Pons (tissue), 1 donor: ENCODE results near the gene TMEM92.
"Not testable (repeated sequence)": the region's sequence is repeated elsewhere in the genome, so short reads cannot be mapped to it uniquely, and the experiment has no call there.

Experiments used
- DNase-seq: peaks from one replicate; pipeline ENCODE4 v3.0.0-alpha.2; 2016; ENCODE audit warnings: low spot score

The TMEM92 gene

GRCh38 chr17:50262001-50262794 is 12.1 kb upstream of the TMEM92 start:
- no peak for DNase-seq

DNA sequence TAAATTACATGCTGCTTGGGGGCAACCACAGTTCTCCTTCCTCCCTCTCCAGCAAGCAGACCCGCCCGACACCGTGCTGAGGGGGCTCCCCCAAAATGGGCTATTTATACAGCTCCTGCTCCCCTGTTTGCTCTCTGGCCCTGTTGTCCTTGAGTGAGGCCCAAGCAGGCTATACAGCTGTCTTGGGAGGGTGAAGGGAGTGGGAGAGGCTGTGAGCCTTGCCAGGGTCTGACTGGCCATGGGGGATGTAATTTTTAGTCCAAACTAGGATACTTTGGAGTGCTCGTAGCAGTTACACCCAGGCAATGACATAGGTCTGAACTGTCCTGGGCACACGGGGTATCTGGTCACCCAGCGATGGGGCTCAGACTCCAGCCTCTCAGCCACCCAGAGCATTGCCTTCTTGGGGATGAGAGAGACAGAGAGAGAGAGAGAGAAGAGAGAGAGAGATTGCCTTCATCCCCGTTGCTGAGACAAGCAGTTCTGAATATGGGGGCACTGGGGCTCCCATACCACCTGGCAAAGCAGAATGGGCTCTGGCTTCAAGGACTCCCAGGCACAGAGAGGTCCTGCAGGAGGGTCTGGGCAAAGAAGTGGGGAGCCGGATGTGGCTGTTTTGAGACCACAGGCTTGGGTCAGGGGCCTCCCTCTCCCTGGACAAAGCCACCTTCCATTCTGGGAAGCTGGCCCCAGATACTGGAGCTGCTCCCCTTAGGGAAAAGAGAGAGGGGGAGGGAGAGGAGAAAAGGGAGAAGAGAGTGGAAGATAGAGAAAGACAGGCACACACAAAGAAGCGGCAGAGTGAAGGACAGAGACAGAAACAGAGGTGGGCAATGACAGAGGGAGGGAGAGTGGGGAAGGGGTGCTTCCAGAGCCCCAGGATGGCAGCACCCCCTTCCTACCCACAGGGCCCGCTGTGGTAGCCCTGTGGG is 10.7 kb upstream of the TMEM92 start:
- no peak for DNase-seq

DNA sequence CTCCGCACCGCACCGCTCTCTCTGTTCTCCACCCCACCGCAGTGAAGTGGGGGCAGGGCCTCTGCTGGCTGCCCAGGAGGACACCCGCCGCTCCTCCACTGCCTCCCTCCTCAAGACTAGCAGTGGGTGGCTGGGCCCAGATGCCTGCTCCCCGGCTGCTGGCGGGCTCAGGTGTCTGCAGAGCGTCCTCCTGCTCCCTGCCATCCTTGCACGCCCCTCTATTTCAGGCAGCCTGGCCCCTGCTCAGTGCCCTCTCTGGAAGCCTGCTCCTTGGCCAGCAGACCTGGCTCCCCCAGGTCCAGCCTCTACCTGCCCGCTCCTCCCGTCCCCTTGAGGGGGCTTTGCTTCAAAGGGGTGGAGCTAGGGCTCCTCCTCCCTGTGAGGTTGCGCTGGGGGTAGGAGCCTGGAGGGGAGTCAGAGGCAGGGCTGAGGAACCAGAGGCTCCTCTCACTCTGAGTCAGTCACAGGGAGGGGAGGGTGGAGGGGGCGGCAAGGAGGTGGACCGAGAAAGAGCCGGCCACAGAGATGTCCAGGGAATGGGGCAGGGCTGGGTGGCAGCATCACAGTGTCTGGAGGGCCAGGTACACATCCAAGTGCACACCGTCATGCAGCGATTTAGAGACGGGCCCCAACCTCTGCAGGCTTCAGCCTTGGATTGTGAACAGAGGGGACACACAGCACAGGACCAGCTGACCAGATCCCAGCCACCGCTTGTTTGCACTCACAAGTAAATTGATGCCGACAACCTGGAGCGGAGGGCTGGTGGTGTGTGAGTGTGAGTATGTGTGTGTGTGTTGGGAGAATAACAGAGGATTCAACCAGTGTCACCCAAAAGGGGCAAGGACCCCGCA is 9.8 kb upstream of the TMEM92 start:
- no peak for DNase-seq

GRCh38 chr17:50265212-50265611 is 9.1 kb upstream of the TMEM92 start:
- DNase-seq: no peak

GRCh38 chr17:50265690-50266315 is 8.5 kb upstream of the TMEM92 start:
- no peak for DNase-seq

- DNase-seq: no peak
Observed at GRCh38 chr17:50266384-50267073, 7.7 kb upstream of the TMEM92 start.

DNA sequence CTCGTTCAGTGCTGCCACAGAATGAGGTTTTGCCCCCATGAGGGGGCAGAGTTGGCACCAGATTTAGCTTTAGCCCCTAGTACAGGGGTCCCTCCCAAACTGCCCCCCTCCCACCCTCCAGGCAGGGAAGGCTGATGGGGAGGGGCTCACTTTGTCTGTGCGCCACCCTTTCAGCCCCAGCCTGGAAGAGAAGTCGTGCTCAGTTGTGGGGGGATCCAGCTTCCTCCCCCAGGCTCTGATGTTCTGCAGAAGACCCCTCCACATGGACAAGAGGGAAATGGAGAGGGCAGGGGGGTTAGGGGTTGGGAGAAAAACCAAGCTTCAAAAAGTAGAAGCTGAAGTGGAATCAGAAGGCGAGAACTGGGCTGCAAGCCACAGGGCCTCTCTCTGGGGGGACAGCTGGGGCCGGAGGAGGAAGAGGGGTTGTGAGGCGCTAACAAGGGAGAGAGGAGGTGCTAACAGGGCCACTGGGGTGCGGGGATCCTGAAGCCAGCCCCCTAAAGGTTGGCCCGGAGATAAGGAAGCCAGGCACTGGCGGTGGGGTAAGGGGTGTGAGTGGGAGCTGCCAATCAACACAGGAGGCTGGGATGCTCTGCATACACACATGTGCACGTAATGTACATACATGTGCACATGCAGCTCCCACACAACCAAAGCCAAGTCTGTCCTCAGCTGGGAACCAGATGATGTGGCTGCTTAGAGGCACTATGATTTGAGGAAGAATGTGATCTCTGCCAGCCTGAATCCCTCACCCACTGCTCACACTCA is 7.0 kb upstream of the TMEM92 start:
- DNase-seq: no peak

DNA sequence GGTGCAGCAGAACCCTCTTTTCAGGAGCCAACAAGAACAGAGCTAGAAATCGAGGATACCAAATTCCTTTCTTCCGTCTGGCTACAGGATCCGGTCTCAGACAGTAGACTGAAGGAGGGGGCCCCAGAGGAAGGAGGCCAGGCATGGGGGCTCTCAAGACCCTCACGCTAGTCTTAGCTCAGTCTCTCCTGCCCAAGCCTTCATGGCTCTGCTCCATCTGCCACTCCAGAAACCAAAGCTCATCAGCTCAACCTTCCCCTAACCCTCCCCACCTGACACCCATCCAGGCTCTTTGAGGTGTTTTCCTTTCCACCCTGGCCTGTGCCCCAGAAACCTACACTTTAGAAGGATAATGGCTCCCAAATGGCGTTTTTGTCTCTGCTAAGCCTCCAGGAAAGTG is 6.2 kb upstream of the TMEM92 start:
- DNase-seq: no peak

- no peak for DNase-seq
Observed at GRCh38 chr17:50268743-50269275, 5.5 kb upstream of the TMEM92 start.

GRCh38 chr17:50269477-50270434 is 4.5 kb upstream of the TMEM92 start:
- peak; percentile 46 for DNase-seq

DNA sequence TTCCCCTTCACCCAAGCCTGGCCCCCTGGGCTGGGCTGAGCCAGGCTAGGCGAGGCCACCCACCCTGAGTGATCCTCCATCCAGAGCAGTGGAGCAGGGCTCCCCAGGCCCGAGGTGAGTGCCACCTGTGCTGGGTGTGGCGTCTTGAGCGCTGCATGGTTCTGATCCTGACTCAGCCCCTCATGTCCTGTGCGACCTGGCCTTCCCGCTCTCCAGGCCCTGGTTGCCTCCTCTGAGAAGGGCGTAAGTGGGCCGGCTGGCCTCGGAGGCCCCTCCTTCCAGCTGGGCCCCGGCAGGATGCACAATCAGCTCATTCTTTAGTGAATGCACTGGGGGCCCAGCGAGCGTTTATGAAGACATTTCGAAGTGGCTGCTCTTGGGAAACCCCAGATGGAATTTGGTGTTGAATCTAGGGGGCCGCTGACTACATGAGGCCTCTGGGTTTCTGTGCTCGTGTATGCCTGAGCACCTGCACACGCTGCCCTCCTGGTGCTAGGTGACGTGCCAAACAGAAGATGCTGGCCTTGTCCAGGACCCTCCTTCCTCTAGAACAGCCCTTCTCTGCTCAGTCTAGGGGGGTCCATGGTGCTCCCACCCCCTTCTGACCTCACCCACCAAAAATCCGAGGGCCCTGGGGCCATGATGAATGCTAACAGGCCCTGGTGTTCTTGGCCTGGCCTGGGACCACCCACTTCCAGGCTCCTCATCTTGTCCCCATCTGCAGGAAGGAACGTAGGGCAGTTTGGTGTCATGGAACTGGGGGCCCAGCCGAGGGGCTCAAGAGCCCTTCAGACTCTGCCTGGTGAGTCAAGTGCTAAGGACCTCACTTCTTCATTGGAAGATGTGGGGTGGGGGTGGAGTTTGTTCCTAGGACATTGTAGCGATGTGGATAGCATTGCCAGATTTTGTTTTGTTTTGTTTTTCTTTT is 3.6 kb upstream of the TMEM92 start:
- DNase-seq: peak; percentile 28

- not testable (repeated sequence) for DNase-seq
Observed at GRCh38 chr17:50271363-50271750, 2.9 kb upstream of the TMEM92 start.

DNA sequence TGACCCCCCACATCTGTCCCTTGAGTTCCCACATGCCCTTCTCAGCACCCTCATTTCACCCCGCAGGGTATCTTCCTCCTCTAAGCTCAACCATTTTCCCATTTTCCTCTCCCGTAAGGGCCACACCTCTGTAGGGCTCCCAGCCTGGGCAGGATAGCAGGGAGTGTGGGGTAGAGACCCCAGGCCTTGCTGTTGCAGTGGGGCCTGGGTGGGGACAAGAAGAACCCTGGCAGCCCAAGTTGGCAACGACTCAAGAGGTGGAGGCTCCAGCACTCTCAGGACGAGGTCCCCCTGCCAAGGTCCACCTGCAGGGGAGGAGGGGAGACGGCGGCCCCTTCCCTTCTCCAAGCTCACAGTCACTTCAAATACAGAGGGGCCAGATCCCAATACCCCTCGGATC is 2.0 kb upstream of the TMEM92 start:
- no peak for DNase-seq

- peak; percentile 5 for DNase-seq
Observed at GRCh38 chr17:50272711-50273653, 1.3 kb upstream of the TMEM92 start.

GRCh38 chr17:50273654-50274040 is 619 bp upstream of the TMEM92 start:
- DNase-seq: no peak

- DNase-seq: no peak
Observed at GRCh38 chr17:50274897-50275221, 593 bp downstream of the TMEM92 start.

GRCh38 chr17:50275279-50275678 is 1.0 kb downstream of the TMEM92 start:
- DNase-seq: no peak
